Measurements from ENCODE around the gene FCER1G.

Gene FCER1G

GRCh38 chr1:161266202-161266601 is 51.1 kb downstream of the FCER1G start:
- TF ChIP-seq CTCF (conservative IDR thresholded peaks at IDR 0.05; ENCODE audit: control insufficient read depth, insufficient read depth, low read depth, low read length) = no peak
- DNase-seq (ENCODE audit: low read depth) = no peak
- H3K4me3 ChIP-seq (ENCODE audit: control insufficient read depth, low read depth, low read length) = no peak overlapping the region

DNA sequence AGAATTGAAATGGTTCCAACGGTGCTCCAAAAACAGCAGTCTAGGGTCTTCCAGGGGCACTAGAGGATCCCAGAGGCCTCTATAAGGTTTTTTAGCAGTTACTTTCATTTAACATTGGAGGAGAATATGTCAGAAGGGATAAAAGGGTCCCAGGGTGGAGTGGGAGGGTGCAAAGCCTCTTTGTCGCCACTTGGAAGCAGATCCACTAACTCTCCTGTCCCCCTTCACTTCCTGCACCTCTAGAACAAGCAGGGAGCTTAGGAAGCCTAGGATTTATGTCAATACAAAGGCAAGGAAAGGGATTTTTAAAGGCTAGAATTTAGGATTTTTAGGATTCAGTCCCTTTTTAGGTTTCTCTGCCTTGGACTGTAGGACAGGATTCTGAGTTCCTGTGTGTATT is 51.7 kb downstream of the FCER1G start:
- TF ChIP-seq CTCF (conservative IDR thresholded peaks at IDR 0.05; ENCODE audit: control insufficient read depth, insufficient read depth, low read depth, low read length) = no peak
- DNase-seq (ENCODE audit: low read depth) = no peak
- no peak overlapping the region for H3K4me3 ChIP-seq (ENCODE audit: control insufficient read depth, low read depth, low read length)

DNA sequence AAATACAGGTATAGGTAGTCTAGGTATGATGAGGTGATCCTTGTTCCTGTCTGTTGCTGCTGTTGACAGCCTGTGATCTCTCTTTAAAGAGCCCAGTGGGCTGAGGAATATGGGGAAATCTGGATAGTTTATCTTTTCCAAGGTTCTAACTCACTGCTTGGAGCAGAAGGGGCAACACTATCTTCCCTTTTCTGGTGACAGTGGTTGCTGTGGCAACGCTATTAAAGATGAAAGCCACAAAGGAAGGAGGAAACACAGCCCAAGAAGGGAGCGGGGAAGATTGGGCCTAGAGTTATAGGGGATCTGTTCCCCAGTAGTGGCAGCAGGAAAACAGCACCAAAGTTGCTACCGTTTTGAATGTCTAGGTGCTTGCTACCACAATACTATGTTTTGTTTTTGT is 52.2 kb downstream of the FCER1G start:
- no peak overlapping the region for H3K4me3 ChIP-seq (ENCODE audit: control insufficient read depth, low read depth, low read length)
- DNase-seq (ENCODE audit: low read depth) = no peak
- TF ChIP-seq CTCF (conservative IDR thresholded peaks at IDR 0.05; ENCODE audit: control insufficient read depth, insufficient read depth, low read depth, low read length) = no peak
